PFSK-1 (cell line): ENCODE data around the gene TVP23A.

ENCODE experiments used
- FOXP2 ChIP-seq: optimal IDR thresholded peaks from 2 replicates; pipeline ENCODE3; 2011; ENCODE audit warnings: borderline replicate concordance, control low read depth, inconsistent platforms; ENCODE audit not compliant: insufficient read depth; ENCODE audit errors: extremely low read length, extremely low read depth
- POLR2AphosphoS5 ChIP-seq: IDR thresholded peaks from 2 replicates; pipeline ENCODE4 v1.6.1; 2012; ENCODE audit warnings: low read depth, mild to moderate bottlenecking, control low read depth, low read length, moderate library complexity
- REST ChIP-seq, 2 experiments: IDR thresholded peaks; 2 replicates each; pipeline versions ENCODE4 v1.6.1 to v1.8.0; 2011 to 2012; ENCODE audit warnings: low read depth in 2 of 2, low read length in 2 of 2, control low read depth in 1 of 2, inconsistent platforms in 1 of 2, mild to moderate bottlenecking in 1 of 2, moderate library complexity in 1 of 2; ENCODE audit not compliant: insufficient read depth in 1 of 2
- SIN3A ChIP-seq: IDR thresholded peaks from 2 replicates; pipeline ENCODE4 v1.6.1; 2012; ENCODE audit warnings: mild to moderate bottlenecking, low read length, moderate library complexity, borderline replicate concordance; ENCODE audit not compliant: insufficient read depth
- TAF1 ChIP-seq: IDR thresholded peaks from 2 replicates; pipeline ENCODE4 v1.6.1; 2012; ENCODE audit warnings: low read length, control low read depth, borderline replicate concordance; ENCODE audit not compliant: insufficient read depth

The TVP23A gene

DNA sequence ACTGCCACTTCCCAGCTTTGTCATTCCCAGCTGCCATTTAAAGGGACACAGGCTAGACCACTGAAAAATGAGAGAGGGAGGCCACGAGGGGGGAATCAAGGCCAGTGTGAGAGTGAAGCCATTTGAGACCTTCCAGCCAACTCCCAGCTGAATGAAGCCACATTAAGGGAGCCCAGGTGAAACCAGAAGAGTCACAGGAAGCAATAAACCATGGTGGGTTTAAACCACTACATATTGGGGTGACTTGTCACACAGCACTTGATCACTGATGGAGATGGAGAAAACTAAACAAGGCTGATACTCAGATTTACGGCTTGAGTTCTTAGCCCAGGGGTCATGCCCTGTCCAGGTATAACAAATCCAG, 77.8 kb downstream of the TVP23A start:
- TF ChIP-seq REST (IDR thresholded peaks at IDR 0.05; ENCODE audit: insufficient read depth in 1 of 2, low read depth in 2 of 2, low read length in 2 of 2) (no peak), SIN3A (no peak), TAF1 (no peak), POLR2AphosphoS5 (no peak), FOXP2 (no peak)

DNA sequence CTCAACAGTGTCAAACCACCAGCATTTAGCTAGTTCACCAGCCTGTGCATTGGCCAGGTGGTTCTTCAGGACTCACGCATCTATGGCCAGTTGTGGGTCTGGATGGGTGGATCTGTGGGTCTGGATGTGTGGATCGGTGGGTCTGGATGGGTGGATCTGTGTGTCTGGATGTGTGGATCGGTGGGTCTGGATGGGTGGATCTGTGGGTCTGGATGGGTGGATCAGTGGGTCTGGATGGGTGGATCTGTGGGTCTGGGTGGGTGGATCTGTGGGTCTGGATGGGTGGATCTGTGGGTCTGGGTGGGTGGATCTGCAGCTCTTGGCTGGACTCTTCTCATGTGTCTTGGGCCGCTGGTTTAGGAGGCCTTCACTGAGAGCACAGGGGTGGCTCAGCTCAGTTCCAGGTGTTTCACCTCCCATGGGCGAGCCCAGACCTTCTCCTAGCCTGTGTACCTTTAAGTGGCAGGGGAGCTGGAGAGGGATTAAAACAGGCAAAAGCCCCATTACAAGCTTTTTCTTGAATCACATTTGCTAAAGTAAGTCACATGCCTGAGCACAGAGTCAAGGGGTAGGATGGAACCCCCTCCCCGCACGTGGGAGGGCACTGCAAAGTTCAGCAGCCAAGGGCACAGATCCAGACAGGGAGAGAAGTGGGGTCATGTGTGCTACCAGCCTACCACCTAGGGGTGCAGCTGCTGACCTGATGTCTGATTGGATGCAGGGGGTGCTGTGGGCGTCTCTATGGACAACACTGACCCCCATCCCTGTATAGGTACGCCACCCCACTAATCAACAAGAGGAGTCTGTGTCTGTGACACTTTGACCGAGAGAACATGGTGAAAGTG, 78.4 kb downstream of the TVP23A start:
- no peak for TF ChIP-seq REST (IDR thresholded peaks at IDR 0.05; ENCODE audit: insufficient read depth in 1 of 2, low read depth in 2 of 2, low read length in 2 of 2)
- no peak for TF ChIP-seq SIN3A
- TF ChIP-seq FOXP2: no peak
- no peak for TF ChIP-seq TAF1
- TF ChIP-seq POLR2AphosphoS5: no peak

- TF ChIP-seq POLR2AphosphoS5 (no peak), TAF1 (no peak), FOXP2 (no peak), SIN3A (no peak)
Observed at GRCh38 chr16:10738231-10739077, 80.1 kb downstream of the TVP23A start.

DNA sequence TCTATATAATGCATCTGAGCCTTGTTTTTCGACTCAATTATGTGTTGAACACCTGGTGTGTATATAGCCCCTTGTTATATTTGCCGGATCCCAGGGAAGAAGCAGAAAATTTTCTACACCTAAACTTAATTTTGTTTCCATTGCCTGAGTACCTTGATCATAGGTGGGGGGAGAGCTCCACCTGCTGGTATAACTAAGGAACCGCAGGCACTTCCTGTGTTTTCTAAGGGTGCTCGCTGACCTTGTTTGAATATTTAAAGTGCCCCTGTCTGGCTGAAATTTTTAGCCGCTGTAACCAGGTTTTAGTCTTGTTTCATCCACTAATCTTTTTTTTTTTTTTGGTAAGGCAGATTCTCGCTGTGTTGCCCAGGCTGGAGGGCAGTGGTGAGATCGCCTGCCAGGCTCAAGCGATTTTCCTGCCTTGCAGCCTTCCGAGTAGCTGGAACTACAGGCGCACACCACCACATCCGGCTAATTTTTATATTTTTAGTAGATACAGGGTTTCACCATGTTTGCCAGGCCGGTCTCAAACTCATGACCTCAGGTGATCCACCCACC, 81.4 kb downstream of the TVP23A start:
- no peak for TF ChIP-seq FOXP2
- TF ChIP-seq TAF1: no peak
- TF ChIP-seq SIN3A: no peak
- TF ChIP-seq POLR2AphosphoS5: no peak
- no peak for TF ChIP-seq REST (IDR thresholded peaks at IDR 0.05; ENCODE audit: insufficient read depth in 1 of 2, low read depth in 2 of 2, low read length in 2 of 2)

GRCh38 chr16:10731790-10732189, 86.8 kb downstream of the TVP23A start:
- TF ChIP-seq TAF1 (no peak), SIN3A (no peak), FOXP2 (no peak), POLR2AphosphoS5 (no peak), REST (IDR thresholded peaks at IDR 0.05; ENCODE audit: insufficient read depth in 1 of 2, low read depth in 2 of 2, low read length in 2 of 2) (no peak)
